Heart right ventricle (tissue), 16 donors: ENCODE measurements around the gene RAB24. TPM values are rescaled to one million over a fixed set of nuclear protein-coding genes. Genes with fewer than 3 reads are reported as not detected.

Source experiments
- ATAC-seq, 8 donors: fragments of 200-7000 bp; cut with Tn5 transposase; one replicate each; pipeline ENCODE4 v1.9.1; 2020; ENCODE audit warnings: mild to moderate bottlenecking in 8 of 8, moderate library complexity in 8 of 8, moderate number of reproducible peaks in 1 of 8
- DNase-seq, 2 donors: peaks; one replicate each; pipeline ENCODE4 v3.0.0-alpha.2; 2020
- H3K27ac ChIP-seq, 10 donors: fragments of 200-600 bp; sonication (generic) in 2 of 10; one replicate each; pipeline versions ENCODE4 v1.5.0 to v1.8.0; 2020 to 2022; ENCODE audit warnings: mild to moderate bottlenecking in 3 of 10
- H3K27me3 ChIP-seq, 7 donors: fragments of 200-600 bp; one replicate each; pipeline ENCODE4 v1.8.0; 2021 to 2022; ENCODE audit warnings: mild to moderate bottlenecking in 2 of 7
- H3K36me3 ChIP-seq, 9 donors: fragments of 200-600 bp; sonication (generic) in 1 of 9; one replicate each; pipeline versions ENCODE4 v1.5.0 to v1.8.0; 2020 to 2022; ENCODE audit warnings: mild to moderate bottlenecking in 2 of 9
- H3K4me1 ChIP-seq, 9 donors: fragments of 200-600 bp; sonication (generic) in 1 of 9; one replicate each; pipeline versions ENCODE4 v1.5.0 to v1.8.0; 2020 to 2022; ENCODE audit warnings: mild to moderate bottlenecking in 4 of 9
- H3K4me3 ChIP-seq, 10 donors: fragments of 200-600 bp; sonication (generic) in 2 of 10; one replicate each; pipeline versions ENCODE4 v1.5.0 to v1.8.0; 2020 to 2022; ENCODE audit warnings: mild to moderate bottlenecking in 7 of 10, moderate library complexity in 2 of 10
- H3K9me3 ChIP-seq, 11 donors: fragments of 200-600 bp in 10 of 11; sonication (generic) in 2 of 11; one replicate each; pipeline versions ENCODE4 v1.5.0 to v1.8.0; 2013 to 2022; ENCODE audit warnings: mild to moderate bottlenecking in 2 of 11, control low read depth in 1 of 11, moderate library complexity in 1 of 11
- CTCF ChIP-seq, 9 donors: fragments of 200-600 bp; sonication (generic) in 2 of 9; IDR thresholded peaks; one replicate each; pipeline versions ENCODE4 v1.5.0 to v1.8.0; 2021 to 2022; ENCODE audit warnings: antibody characterized with exemption in 9 of 9, mild to moderate bottlenecking in 5 of 9, moderate library complexity in 1 of 9
- WGBS, 2 donors: extraction: QIAGEN DNeasy Blood & Tissue Kit; methylation state at CpG; one replicate each; pipeline ENCODE4 v1.1.7; 2013; ENCODE audit warnings: inconsistent platforms in 1 of 2; 5-methylcytosine and 5-hydroxymethylcytosine counted together
- intact Hi-C, 10 donors: fragments of 100-400 bp; cut with DNase I; formaldehyde crosslinking; loops; one replicate each; pipeline versions ENCODE4 v1.11.1 to v1.14.2; 2022
- polyA plus RNA-seq, 2 donors: library from polyadenylated mRNA; stranded (reverse); fragments of 200-250 nt; gene quantifications; one replicate each; pipeline ENCODE4 v1.2.3, GENCODE V29; 2013
- total RNA-seq, 10 donors: library from RNA; stranded (reverse); fragmentation: NEBNext Ultra II Directional in 3 of 10; extraction: Animal tissue kit (Norgen Biotek cat#: 25700) in 3 of 10; gene quantifications; one replicate each; pipeline versions ENCODE4 v1.2.1 to v1.2.4, GENCODE V29; 2021 to 2023
- donor health status: Arrhythmogenic right ventricular cardiomyopathy.
- donor health status: ischemic (EF 13 %, LVEDD 7.1; RV severe dilation, severe dysfunction).
- donor health status: healthy with polysubstance abuse.
- donor health status: DM: no; HTN: yes; CAD: no.
- donor health status: DM: no; HTN: no; CAD: no.
- donor health status: ischemic (EF 25% LVEDD 6.9; RV normal size, moderate dysfunction).
- donor health status: ischemic (EF 25% LVEDD 5.7; RV mildly dilated, moderate dysfunction).
- donor health status: healthy.
- donor health status: DM: yes; HTN: yes; CAD: no.
- donor health status: Ischemic cardiomyopathy.
- donor health status: ischemic (EF 35%, LVEDD 5.7; RV mildly dilated, moderate dysfunction).
- donor health status: nonischemic (EF 11% LVEDD 7.7; RV severe dilation, severe dysfunction).
- donor health status: DM: yes; HTN: yes; CAD: no.
- donor health status: PGD.
- donor health status: ischemic (EF 29% LVEDD 5.4; RV normal size, mild dysfunction).
- donor health status: nonischemic (EF 23%, LVEDD 6.1; RV moderate dilation, normal function).

RAB24 gene
- total and polyA plus RNA-seq, 12 donors, result 14.7 to 39.4 (median 19.7) TPM

GRCh38 chr5:177335701-177336065 is 32.2 kb upstream of the RAB24 start:
- peak in 7 of 8 donors; percentile 32 to 70 (median 62) for ATAC-seq
- peaks cover 0 to 100% (median 32%) of the 10 kb centered on the region in 9 donors for H3K36me3 ChIP-seq
- no peaks in the 10 kb centered on the region for H3K27me3 ChIP-seq
- 53 to 71% methylated on average over 7 of the region's 7 CpGs for WGBS, 2 donors
- H3K4me3 ChIP-seq, result no peak overlapping the region
- no peaks in the 10 kb centered on the region for H3K9me3 ChIP-seq
- H3K27ac ChIP-seq, result peak overlapping the region in 9 of 10 donors; percentile 19 to 69 (median 54)
- TF ChIP-seq CTCF (IDR thresholded peaks at IDR 0.05), result no peak
- no peak for DNase-seq
- intact Hi-C loops, result no loop called here
- H3K4me1 ChIP-seq, result peaks cover 5 to 37% (median 20%) of the 10 kb centered on the region in 9 donors

GRCh38 chr5:177334781-177335700 is 31.5 kb upstream of the RAB24 start:
- intact Hi-C loops, result no loop called here
- 74 to 78% methylated on average over 21 of the region's 21 CpGs for WGBS, 2 donors
- Histone ChIP-seq H3K4me1 (peaks cover 5 to 37% (median 19%) of the 10 kb centered on the region in 9 donors), H3K4me3 (no peak overlapping the region), H3K36me3 (peaks cover 0 to 100% (median 32%) of the 10 kb centered on the region in 9 donors), H3K9me3 (no peaks in the 10 kb centered on the region), H3K27me3 (no peaks in the 10 kb centered on the region), H3K27ac (peak overlapping the region in 9 of 10 donors; percentile 19 to 69 (median 54))
- ATAC-seq, result peak; percentile 67 to 88 (median 82)
- peak in 1 of 2 donors; percentile 61 for DNase-seq
- no peak for TF ChIP-seq CTCF (IDR thresholded peaks at IDR 0.05)

GRCh38 chr5:177334155-177334551 is 30.6 kb upstream of the RAB24 start:
- peaks cover 5 to 33% (median 19%) of the 10 kb centered on the region in 9 donors for H3K4me1 ChIP-seq
- TF ChIP-seq CTCF (IDR thresholded peaks at IDR 0.05), result no peak
- ATAC-seq (peak in 5 of 8 donors; percentile 32 to 67 (median 63)), DNase-seq (no peak)
- intact Hi-C loops, result no loop called here
- WGBS, 2 donors, result 76 to 78% methylated on average over 15 of the region's 15 CpGs
- H3K27me3 ChIP-seq, result no peaks in the 10 kb centered on the region
- no peaks in the 10 kb centered on the region for H3K9me3 ChIP-seq
- H3K4me3 ChIP-seq, result no peak overlapping the region
- peaks cover 0 to 100% (median 32%) of the 10 kb centered on the region in 9 donors for H3K36me3 ChIP-seq
- peak overlapping the region in 2 of 10 donors; percentile 58 to 68 for H3K27ac ChIP-seq

GRCh38 chr5:177333420-177334154 is 30.1 kb upstream of the RAB24 start:
- Histone ChIP-seq H3K36me3 (peaks cover 0 to 99% (median 32%) of the 10 kb centered on the region in 9 donors), H3K9me3 (no peaks in the 10 kb centered on the region), H3K4me1 (peaks cover 5 to 30% (median 19%) of the 10 kb centered on the region in 9 donors), H3K27me3 (no peaks in the 10 kb centered on the region), H3K27ac (peak overlapping the region in 1 of 10 donors; percentile 68), H3K4me3 (no peak overlapping the region)
- intact Hi-C loops, result no loop called here
- ATAC-seq, result no peak
- 90 to 91% methylated on average over 16 of the region's 16 CpGs for WGBS, 2 donors
- DNase-seq, result no peak
- no peak for TF ChIP-seq CTCF (IDR thresholded peaks at IDR 0.05)
